Thymus (tissue), 11 donors: ENCODE results near the gene ZMYND15. TPM values are rescaled to one million over a fixed set of nuclear protein-coding genes. Genes with fewer than 3 reads are reported as not detected.

ENCODE experiments used
- DNase-seq, 9 donors: peaks; one replicate each; pipeline ENCODE4 v3.0.0-alpha.2; 2013; ENCODE audit warnings: low spot score in 9 of 9, low read depth in 6 of 9, missing footprints in 1 of 9
- H3K27ac ChIP-seq, 2 donors: one replicate each; pipeline ENCODE4 v1.5.1; 2013; ENCODE audit warnings: control low read depth in 1 of 2, low read depth in 1 of 2, low read length in 1 of 2, mild to moderate bottlenecking in 1 of 2, moderate library complexity in 1 of 2
- H3K27me3 ChIP-seq, 2 donors: one replicate each; pipeline ENCODE4 v1.5.1; 2013; ENCODE audit warnings: low read length in 1 of 2; ENCODE audit not compliant: control insufficient read depth in 2 of 2, insufficient read depth in 1 of 2
- H3K36me3 ChIP-seq, 2 donors: one replicate each; pipeline ENCODE4 v1.5.1; 2013; ENCODE audit warnings: low read length in 1 of 2, mild to moderate bottlenecking in 1 of 2, moderate library complexity in 1 of 2; ENCODE audit not compliant: control insufficient read depth in 2 of 2, insufficient read depth in 2 of 2
- H3K4me1 ChIP-seq, 2 donors: one replicate each; pipeline ENCODE4 v1.5.1; 2013; ENCODE audit warnings: low read length in 2 of 2; ENCODE audit not compliant: control insufficient read depth in 2 of 2, insufficient read depth in 2 of 2
- H3K4me3 ChIP-seq, 2 donors: one replicate each; pipeline ENCODE4 v1.5.1; 2013; ENCODE audit warnings: low read length in 2 of 2, control low read depth in 1 of 2, mild to moderate bottlenecking in 1 of 2
- H3K9me3 ChIP-seq, 2 donors: one replicate each; pipeline ENCODE4 v1.5.1; 2013; ENCODE audit warnings: low read length in 1 of 2, mild to moderate bottlenecking in 1 of 2; ENCODE audit not compliant: control insufficient read depth in 2 of 2, insufficient read depth in 1 of 2
- WGBS: extraction: QIAGEN DNeasy Blood & Tissue Kit; methylation state at CpG from one replicate; pipeline ENCODE4 v1.1.7; 2013; 5-methylcytosine and 5-hydroxymethylcytosine counted together
- polyA plus RNA-seq: library from polyadenylated mRNA; stranded (reverse); fragments of 200-250 nt; gene quantifications from one replicate; pipeline ENCODE4 v1.2.3, GENCODE V29; 2013
- total RNA-seq: library from RNA; stranded (reverse); fragments of 120-200 nt; gene quantifications from one replicate; pipeline ENCODE4 v1.2.4, GENCODE V29; 2013
- donor health status: healthy.

The ZMYND15 gene
- total and polyA plus RNA-seq, 2 donors, result 0.52 to 3.8 TPM

GRCh38 chr17:4744999-4745969 lies 5.7 kb downstream of the ZMYND15 start:
- peaks cover 0 to 10% of the 10 kb centered on the region in 2 donors for H3K9me3 ChIP-seq
- WGBS, result 27% methylated on average over 51 of the region's 51 CpGs
- H3K27ac ChIP-seq, result no peak overlapping the region
- H3K36me3 ChIP-seq, result no peaks in the 10 kb centered on the region
- peaks cover 0 to 17% of the 10 kb centered on the region in 2 donors for H3K4me1 ChIP-seq
- H3K27me3 ChIP-seq, result peaks cover 29 to 92% of the 10 kb centered on the region in 2 donors
- DNase-seq, result no peak
- no peak overlapping the region for H3K4me3 ChIP-seq

GRCh38 chr17:4747847-4748246 lies 8.2 kb downstream of the ZMYND15 start:
- Histone ChIP-seq H3K9me3 (peaks cover 0 to 7% of the 10 kb centered on the region in 2 donors), H3K27ac (peak overlapping the region in 1 of 2 donors; percentile 1), H3K27me3 (peaks cover 22 to 79% of the 10 kb centered on the region in 2 donors), H3K36me3 (no peaks in the 10 kb centered on the region), H3K4me3 (no peak overlapping the region), H3K4me1 (peaks cover 0 to 17% of the 10 kb centered on the region in 2 donors)
- WGBS, result 4% methylated on average over 5 of the region's 5 CpGs
- DNase-seq, result peak in 5 of 9 donors; percentile 27 to 70 (median 43)

GRCh38 chr17:4748686-4749085 lies 9.1 kb downstream of the ZMYND15 start:
- WGBS, result 44% methylated on average over 4 of the region's 4 CpGs
- Histone ChIP-seq H3K27ac (no peak overlapping the region), H3K27me3 (peaks cover 22 to 73% of the 10 kb centered on the region in 2 donors)

GRCh38 chr17:4750606-4751005 lies 11.0 kb downstream of the ZMYND15 start:
- Histone ChIP-seq H3K4me1 (peaks cover 0 to 8% of the 10 kb centered on the region in 2 donors), H3K4me3 (no peak overlapping the region), H3K27ac (no peak overlapping the region), H3K36me3 (no peaks in the 10 kb centered on the region), H3K27me3 (peaks cover 5 to 66% of the 10 kb centered on the region in 2 donors), H3K9me3 (no peaks in the 10 kb centered on the region)
- WGBS, result 58% methylated on average over 3 of the region's 3 CpGs
- no peak for DNase-seq

More at GRCh38 chr17:4748686-4749085, 9.1 kb downstream of the ZMYND15 start:
- no peak overlapping the region for H3K4me3 ChIP-seq
- peaks cover 0 to 17% of the 10 kb centered on the region in 2 donors for H3K4me1 ChIP-seq
- H3K36me3 ChIP-seq, result no peaks in the 10 kb centered on the region
- peaks cover 0 to 7% of the 10 kb centered on the region in 2 donors for H3K9me3 ChIP-seq
- no peak for DNase-seq

- Histone ChIP-seq H3K27me3 (peaks cover 2 to 59% of the 10 kb centered on the region in 2 donors), H3K36me3 (no peaks in the 10 kb centered on the region)
- WGBS, result 86% methylated on average over 5 of the region's 5 CpGs
Observed at GRCh38 chr17:4751932-4752331, 12.3 kb downstream of the ZMYND15 start.

GRCh38 chr17:4753392-4753791 lies 13.8 kb downstream of the ZMYND15 start:
- Histone ChIP-seq H3K4me3 (no peak overlapping the region), H3K4me1 (peaks cover 0 to 3% of the 10 kb centered on the region in 2 donors), H3K9me3 (no peaks in the 10 kb centered on the region), H3K36me3 (no peaks in the 10 kb centered on the region), H3K27ac (no peak overlapping the region), H3K27me3 (peaks cover 2 to 49% of the 10 kb centered on the region in 2 donors)
- DNase-seq, result no peak
- WGBS, result 98% methylated on average over 1 of the region's 1 CpG

More at GRCh38 chr17:4751932-4752331, 12.3 kb downstream of the ZMYND15 start:
- Histone ChIP-seq H3K27ac (no peak overlapping the region), H3K4me3 (no peak overlapping the region), H3K4me1 (peaks cover 0 to 8% of the 10 kb centered on the region in 2 donors), H3K9me3 (no peaks in the 10 kb centered on the region)
- no peak for DNase-seq

- Histone ChIP-seq H3K4me1 (no peaks in the 10 kb centered on the region), H3K36me3 (no peaks in the 10 kb centered on the region), H3K4me3 (no peak overlapping the region), H3K9me3 (no peaks in the 10 kb centered on the region), H3K27ac (no peak overlapping the region), H3K27me3 (peaks cover 0 to 14% of the 10 kb centered on the region in 2 donors)
- no peak for DNase-seq
- 96% methylated on average over 10 of the region's 10 CpGs for WGBS
Observed at GRCh38 chr17:4759776-4760236, 20.2 kb downstream of the ZMYND15 start.

- 53% methylated on average over 3 of the region's 3 CpGs for WGBS
- Histone ChIP-seq H3K4me3 (no peak overlapping the region), H3K36me3 (no peaks in the 10 kb centered on the region), H3K27ac (no peak overlapping the region), H3K27me3 (peaks cover 0 to 6% of the 10 kb centered on the region in 2 donors), H3K4me1 (no peaks in the 10 kb centered on the region), H3K9me3 (no peaks in the 10 kb centered on the region)
- no peak for DNase-seq
Observed at GRCh38 chr17:4764595-4764994, 25.0 kb downstream of the ZMYND15 start.

- Histone ChIP-seq H3K36me3 (no peaks in the 10 kb centered on the region), H3K4me1 (no peaks in the 10 kb centered on the region), H3K9me3 (no peaks in the 10 kb centered on the region), H3K4me3 (no peak overlapping the region), H3K27ac (no peak overlapping the region), H3K27me3 (peaks cover 0 to 6% of the 10 kb centered on the region in 2 donors)
- WGBS, result 78% methylated on average over 3 of the region's 3 CpGs
- DNase-seq, result no peak
Observed at GRCh38 chr17:4766201-4766600, 26.6 kb downstream of the ZMYND15 start.
